Limb (tissue), 2 donors: ENCODE data around the gene CSHL1.
A peak's percentile ranks its signal among the peaks of the same experiment; 100 is the strongest.
"Not testable (repeated sequence)": the region's sequence is repeated elsewhere in the genome, so short reads cannot be mapped to it uniquely, and the experiment has no call there.

Experiments used
- DNase-seq, 2 donors: peaks; one replicate each; pipeline ENCODE4 v3.0.0-alpha.2; 2016; ENCODE audit errors: extremely low spot score in 2 of 2

CSHL1 gene

GRCh38 chr17:63918789-63919305 is 7.8 kb upstream of the CSHL1 start, which contains the start of gene GH1:
GH1 (minus strand) TSS chr17:63918839; CDS start chr17:63918776, 63 bp downstream.
- not testable (repeated sequence) for DNase-seq

GRCh38 chr17:63918305-63918704 is 7.2 kb upstream of the CSHL1 start:
- DNase-seq: no peak

- DNase-seq: no peak
Measured at GRCh38 chr17:63917646-63918045, 6.6 kb upstream of the CSHL1 start.

DNA sequence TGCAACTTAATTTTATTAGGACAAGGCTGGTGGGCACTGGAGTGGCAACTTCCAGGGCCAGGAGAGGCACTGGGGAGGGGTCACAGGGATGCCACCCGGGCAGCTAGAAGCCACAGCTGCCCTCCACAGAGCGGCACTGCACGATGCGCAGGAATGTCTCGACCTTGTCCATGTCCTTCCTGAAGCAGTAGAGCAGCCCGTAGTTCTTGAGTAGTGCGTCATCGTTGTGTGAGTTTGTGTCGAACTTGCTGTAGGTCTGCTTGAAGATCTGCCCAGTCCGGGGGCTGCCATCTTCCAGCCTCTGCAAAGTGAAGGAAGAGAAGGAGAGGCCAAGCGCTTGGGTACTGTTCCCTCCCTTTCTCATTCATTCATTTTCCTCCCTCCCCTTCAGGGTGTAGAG is 6.1 kb upstream of the CSHL1 start:
- DNase-seq: not testable (repeated sequence)

GRCh38 chr17:63916566-63917185 is 5.6 kb upstream of the CSHL1 start:
- DNase-seq: no peak

DNA sequence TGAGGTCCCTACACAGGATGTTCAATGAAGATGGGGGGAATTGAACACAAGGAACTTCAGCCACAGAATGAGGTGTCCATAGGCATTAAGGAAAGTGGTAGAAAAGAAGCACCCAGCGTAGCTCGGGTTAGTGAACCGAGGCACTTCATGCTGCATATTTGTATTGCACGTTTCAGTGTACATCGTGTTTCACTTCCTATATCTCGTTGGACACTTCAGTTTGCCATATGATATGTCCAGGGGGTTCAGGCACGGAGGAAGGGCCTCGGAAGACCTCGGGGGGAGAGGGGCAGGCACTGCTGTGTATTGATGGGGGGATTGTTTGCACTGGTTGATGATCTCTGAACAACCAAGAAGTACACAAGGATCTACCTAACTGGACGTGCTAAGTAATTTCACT is 4.7 kb upstream of the CSHL1 start:
- not testable (repeated sequence) for DNase-seq

GRCh38 chr17:63914471-63914870 is 3.4 kb upstream of the CSHL1 start:
- DNase-seq: no peak

GRCh38 chr17:63911657-63912100 is 621 bp upstream of the CSHL1 start:
- peak in 1 of 2 donors; percentile 78 for DNase-seq

GRCh38 chr17:63910096-63910495 is 962 bp downstream of the CSHL1 start:
- DNase-seq: no peak

GRCh38 chr17:63909586-63909985 is 1.5 kb downstream of the CSHL1 start:
- DNase-seq: not testable (repeated sequence)

DNA sequence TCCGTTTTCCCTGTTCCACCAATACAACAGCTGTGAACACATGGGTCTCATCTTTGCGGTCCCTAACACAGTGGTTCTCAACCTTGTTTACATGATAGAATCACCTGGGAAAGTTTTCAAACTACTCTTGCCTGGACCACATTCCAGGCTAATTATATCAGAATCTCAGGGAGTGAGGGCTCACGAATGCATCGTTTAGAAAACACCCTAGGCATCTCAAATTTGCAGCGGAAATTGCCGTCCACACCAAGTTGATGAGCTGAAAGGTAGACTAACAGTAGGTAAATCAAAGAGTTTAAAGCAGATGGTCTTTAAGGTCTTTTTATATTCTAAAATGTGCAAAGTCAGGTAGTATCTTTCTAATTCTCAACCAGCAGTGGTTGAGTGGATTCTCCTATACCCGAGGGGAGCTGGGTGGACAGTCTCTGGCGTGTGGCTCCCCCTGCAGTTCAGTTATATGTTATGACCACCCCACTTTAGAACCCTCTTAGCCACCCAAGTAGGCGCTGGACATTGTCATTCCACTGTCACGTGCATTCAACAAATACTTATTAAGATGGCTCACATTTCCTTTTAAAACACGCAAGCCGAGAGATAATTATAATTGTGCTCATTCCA is 3.8 kb downstream of the CSHL1 start:
- not testable (repeated sequence) for DNase-seq

- DNase-seq: not testable (repeated sequence)
Measured at GRCh38 chr17:63904796-63905195, 6.3 kb downstream of the CSHL1 start.

DNA sequence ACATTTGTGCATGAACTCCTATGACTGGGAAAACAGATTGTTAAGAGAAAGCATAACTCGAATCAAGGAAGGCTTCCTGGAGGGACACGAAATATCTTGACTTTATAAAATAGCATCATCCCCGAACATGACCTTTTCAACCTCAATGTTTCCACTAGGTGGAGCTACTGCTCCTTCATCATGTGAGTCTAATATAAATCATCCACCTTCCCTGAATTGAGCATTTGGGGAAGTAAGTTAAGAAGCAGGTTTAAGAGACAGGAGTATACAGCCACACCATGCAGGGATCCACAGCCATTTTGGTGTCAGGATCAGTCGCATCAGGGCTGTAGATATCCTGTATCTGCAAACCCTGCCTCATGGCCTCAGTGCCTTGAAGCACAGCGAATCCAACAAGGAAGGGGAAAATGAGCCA is 7.3 kb downstream of the CSHL1 start:
- DNase-seq: not testable (repeated sequence)

- not testable (repeated sequence) for DNase-seq
Measured at GRCh38 chr17:63901971-63902370, 9.1 kb downstream of the CSHL1 start.

GRCh38 chr17:63898899-63899798 is 11.9 kb downstream of the CSHL1 start:
- DNase-seq: not testable (repeated sequence)

DNA sequence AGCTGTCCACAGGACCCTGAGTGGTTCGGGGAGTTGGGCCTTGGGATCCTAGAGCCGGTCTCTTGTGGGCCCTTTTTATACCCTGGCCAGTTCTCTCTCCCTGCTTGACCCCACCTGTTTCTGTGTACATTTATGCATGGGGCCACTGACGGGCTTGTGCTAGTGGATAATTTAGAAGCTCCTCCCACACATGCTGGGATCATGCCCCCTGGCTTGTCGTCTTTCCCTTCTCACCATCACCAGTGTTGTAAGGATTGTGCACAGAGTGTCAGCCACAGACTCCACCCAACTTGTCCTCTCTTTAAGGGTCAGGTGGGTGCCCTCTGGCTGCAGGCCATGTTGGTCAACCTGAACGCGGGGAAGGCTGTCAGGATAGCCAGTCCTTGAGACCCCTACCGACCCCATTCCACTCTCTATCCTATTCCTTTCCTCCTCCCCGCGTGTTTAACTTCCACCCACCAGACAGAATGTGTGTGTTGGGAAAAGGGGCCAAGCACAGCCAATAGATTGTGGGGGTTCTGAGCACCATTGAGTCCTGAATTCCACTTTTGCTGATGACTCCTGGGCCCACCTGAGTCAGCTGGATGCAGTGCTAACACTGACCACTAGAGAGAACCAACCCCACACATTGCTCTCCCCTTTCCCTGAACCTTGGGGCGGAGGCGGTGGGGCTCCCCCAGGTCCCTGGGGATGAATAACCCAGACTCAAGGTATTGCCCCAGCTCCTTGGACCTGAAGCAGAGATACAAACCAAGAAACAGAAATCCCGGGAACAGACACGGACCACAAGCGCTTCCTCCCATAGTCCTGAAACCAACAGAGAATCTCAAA is 14.3 kb downstream of the CSHL1 start, which contains the start of gene CSH1:
Gene CSH1 (minus strand): TSS at position 51 of the 831 bp plus-strand sequence. CDS start 63 bp downstream, outside the sequence.
- not testable (repeated sequence) for DNase-seq

GRCh38 chr17:63894821-63895220 is 16.2 kb downstream of the CSHL1 start:
- not testable (repeated sequence) for DNase-seq

DNA sequence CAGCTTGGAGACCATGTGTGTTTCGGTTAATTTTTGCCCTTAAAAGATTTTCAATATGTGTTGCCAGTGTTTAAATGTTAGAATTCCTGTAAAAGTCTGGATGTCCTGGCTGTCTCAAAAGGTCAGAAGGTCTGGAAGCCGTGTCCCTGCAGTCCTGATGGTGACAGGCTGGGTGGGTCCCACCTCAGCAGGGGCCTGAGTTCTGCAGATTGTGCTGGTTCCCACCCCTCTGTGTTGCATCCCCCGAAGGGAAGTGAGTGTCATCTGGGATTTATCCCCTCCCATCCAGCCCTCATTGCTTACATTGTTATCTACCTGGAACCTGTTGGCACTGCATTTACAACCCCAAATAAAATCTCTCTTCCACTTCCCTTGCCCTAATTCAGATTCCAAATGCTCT is 17.0 kb downstream of the CSHL1 start:
- not testable (repeated sequence) for DNase-seq

- DNase-seq: not testable (repeated sequence)
Measured at GRCh38 chr17:63892316-63893037, 18.6 kb downstream of the CSHL1 start.
